ENCODE measurements around the gene TNFRSF8.
A peak's percentile ranks its signal among the peaks of the same experiment; 100 is the strongest.
"Not testable (repeated sequence)": the region's sequence is repeated elsewhere in the genome, so short reads cannot be mapped to it uniquely, and the experiment has no call there.

TNFRSF8 gene

DNA sequence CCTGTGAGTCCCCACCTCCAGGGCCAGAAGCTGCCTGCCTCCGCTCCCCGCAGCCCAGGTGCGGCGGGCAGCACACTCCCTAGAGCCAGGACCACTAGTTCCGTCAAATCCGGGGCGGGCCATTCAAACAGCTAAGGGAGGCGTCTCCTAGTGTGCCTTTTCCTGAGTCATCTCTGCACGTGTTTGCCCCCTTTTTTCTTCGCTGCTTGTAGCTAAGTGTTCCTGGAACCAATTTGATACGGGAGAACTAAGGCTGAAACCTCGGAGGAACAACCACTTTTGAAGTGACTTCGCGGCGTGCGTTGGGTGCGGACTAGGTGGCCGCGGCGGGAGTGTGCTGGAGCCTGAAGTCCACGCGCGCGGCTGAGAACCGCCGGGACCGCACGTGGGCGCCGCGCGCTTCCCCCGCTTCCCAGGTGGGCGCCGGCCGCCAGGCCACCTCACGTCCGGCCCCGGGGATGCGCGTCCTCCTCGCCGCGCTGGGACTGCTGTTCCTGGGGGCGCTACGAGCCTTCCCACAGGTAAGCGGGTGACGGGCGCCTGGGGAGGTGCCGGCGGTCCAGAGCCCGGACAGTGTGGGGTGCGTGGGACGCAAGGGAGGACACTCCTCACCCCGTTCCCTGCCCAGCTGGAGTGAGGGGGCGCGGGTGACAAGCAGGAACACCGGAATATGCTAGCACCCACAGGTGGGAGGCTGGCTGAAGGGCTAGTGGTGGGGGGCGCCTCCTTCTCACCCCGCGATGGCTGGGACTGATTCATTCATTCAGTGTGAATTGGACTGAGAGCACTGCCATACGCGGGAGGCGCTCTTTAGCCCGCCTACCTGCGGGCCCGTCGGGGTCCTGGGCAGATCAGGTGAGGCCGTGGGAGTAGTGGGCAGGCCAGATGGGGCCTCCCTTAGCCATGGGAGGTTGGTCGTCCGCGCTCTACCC is at the start of gene TNFRSF8:
Gene TNFRSF8 (plus strand): TSS at position 163 of the 932 bp plus-strand sequence. CDS start 296 bp downstream, at position 459.
- peak; percentile 31 for DNase-seq

DNA sequence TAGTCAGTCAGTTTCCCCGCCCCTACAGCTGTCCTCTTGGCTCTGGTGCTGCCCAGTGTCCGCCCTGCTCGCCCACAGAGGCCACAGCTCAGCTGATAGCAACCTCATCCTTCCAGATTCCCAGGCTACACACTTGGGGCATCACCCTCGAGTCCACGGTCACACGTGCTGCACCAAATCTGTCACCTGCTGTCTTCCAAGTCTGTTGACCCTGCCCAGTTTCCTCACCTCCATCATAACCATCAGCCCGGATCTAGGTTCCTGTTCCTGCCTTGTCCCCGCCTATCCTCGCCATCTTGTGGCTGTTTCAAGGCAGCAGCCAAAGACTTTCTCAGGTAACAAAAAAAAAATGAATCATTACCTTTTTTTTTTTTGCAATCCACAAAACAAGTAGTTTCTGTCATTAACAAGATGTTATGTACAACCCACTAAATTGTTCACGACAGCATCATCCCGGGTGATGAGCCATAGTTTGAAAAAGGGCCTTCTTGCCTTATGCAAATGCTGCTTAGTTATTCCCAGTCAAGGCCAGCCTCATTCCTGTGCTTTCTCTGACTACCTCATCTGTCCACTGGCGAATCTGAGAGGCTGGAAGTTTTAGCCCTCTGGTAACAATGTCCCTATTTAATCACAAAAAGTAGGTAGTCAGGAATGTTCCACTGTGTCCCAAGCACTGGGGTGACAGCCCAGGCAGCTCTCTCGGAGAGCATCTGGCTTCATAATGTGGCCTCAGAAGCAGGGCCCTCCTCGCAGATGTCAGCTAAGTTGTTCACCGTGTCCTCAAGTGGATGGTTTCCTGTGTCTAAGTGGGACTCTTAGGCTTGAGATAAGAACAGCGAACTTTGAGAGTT is 48.7 kb upstream of the TNFRSF8 start:
- peak; percentile 42 for DNase-seq

DNA sequence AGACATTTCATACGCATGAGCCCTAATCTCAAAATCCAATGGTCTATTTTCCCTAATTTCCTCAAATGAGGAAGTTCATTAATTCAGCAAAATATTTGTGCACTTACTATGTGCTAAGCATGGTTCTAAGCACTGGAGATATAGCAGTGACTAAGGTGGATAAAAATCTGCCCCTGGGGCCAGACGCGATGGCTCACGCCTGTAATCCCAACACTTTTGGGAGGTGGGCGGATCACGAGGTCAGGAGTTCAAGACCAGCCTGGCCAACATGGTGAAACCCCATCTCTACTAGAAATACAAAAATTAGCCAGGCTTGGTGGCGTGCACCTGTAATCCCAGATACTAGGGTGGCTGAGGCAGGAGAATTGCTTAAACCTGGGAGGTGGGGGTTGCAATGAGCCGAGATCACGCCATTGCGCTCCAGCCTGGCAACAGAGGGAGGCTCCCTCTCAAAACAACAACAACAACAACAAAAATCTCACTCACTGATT is 48.1 kb upstream of the TNFRSF8 start:
- DNase-seq = peak; percentile 29

DNA sequence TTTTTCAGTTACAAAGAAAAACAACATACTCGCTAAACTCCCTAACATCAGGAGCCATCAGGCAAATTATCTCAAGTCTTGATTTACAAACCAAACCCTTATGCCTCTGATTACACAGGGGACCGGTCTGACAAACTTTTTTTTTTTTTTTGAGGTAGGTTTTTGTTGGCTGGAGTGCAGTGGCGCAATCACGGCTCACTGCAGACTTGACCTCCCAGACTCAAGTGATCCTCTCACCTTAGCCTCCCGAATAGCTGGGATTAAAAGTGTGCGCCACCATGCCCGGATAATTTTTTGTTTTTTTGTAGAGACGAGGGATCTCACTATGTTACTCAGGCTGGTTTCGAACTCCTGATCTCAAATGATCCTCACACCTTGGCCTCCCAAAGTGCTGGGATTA is 47.6 kb upstream of the TNFRSF8 start:
- DNase-seq = no peak

DNA sequence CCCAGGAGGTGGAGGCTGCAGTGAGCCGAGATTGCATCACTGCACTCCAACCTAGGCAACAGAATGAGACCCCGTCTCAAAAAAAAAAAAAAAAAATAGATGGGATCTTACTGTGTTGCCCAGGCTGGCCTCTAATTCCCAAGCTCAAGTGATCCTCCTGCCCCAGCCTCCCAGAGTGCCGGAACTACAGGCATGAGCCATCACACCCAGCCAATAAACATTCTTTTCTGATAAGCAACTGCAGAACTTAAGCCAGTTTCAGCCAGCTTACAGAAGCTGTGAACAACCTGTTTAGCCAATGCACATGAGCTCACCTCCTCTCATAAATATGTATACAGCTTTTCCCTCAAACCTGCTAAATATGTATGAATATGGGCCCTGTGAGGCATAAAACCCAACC is 46.9 kb upstream of the TNFRSF8 start:
- no peak for DNase-seq

DNA sequence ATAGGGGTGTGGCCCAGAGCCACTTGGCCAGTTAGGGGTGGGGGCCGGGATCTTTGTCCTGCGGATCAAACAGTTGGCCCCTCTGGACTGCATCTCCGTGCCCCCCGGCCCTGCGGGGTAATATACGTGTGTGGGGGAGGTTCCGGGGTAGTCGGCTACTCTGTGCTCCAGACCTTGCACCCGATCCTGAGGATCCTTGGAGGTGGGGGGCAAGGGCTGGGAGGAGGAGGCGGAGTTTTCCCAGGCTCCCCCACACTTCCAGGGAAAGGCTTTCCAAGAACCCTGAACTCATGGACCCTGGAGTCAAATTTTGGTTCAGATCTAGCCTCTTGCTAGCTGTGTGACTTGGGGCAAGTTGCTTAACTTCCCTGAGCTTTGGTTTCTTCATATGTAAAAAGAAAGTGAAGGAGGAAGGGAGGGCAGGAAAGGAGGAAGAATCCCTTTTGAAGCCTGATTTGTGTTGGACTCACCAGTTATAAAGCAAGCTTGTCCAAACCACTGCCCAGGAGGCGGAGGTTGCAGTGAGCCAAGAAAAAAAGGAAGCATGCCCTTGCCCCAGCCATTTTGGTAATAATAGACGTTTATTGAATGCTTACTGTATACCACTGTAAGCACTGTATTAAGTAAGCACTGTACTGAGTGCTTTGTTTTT is 43.1 kb upstream of the TNFRSF8 start:
- no peak for DNase-seq

DNA sequence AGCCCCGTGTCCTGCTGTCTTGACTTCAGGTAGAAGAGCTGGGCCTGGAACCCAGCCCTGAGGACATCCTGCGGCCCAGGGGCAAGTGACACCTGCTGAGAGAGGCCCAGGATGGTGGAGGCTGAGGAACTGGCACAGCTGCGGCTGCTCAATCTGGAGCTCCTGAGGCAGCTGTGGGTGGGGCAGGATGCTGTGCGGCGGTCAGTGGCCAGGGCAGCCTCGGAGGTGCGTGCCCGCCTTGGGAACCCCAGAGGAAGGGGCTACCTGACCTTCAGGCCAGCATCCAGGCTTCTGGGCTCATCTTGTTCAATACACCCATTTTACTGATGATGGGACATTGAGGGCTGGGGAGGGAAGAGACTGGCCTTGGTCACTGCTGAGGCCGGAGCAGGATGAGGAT is 41.5 kb upstream of the TNFRSF8 start:
- no peak for DNase-seq

DNA sequence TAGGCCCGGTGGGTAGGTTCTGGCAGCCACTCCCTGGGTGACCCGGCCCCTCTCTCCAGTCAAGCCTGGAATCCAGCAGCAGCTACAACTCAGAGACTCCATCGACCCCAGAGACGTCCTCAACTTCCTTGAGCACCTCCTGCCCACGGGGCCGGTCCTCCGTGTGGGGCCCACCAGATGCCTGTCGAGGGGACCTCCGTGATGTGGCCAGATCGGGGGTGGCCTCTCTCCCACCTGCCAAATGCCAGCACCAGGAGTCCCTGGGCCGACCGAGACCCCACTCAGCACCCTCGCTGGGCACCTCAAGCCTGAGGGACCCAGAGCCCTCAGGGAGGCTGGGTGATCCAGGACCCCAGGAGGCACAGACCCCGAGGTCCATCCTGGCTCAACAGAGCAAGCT is 41.1 kb upstream of the TNFRSF8 start:
- no peak for DNase-seq

DNA sequence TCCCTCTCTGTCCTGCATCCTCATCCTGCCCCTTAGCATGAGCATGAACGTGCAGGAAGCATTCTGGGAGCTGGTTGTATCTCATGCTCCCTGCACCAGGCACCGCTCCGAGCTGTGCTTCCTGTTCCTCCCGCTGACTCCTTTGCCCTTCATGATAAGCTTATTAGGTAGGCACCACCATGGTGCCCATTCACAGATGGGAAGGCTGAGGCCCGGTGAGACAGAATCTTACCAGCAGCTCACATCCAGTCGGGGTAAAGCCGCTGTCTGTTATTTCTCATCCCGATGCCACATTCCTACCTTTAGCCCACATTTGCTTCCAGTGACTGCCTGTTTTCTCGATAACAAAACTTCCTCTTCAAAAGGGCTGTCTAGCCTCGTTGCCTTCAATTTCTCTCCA is 36.5 kb upstream of the TNFRSF8 start:
- DNase-seq = no peak

DNA sequence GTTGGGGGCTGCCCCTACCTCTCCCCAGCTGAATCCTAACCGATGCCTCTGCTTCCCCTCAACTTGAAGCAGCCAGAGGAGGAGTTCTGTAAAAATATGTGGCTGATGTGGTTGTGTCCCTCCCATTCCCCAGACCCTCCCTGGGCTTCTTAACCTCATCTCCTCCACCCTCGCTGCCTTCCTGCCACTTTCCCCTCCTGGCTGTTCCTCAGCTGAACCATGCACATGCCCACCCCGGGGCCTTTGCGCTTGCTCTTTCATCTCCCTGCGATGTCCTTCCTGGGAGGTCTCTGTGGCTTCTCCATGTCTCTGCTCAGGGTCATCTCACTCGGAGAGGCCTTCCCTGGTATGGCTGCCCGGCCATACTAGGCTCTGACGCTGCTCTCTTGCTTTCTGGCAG is 34.9 kb upstream of the TNFRSF8 start:
- no peak for DNase-seq

DNA sequence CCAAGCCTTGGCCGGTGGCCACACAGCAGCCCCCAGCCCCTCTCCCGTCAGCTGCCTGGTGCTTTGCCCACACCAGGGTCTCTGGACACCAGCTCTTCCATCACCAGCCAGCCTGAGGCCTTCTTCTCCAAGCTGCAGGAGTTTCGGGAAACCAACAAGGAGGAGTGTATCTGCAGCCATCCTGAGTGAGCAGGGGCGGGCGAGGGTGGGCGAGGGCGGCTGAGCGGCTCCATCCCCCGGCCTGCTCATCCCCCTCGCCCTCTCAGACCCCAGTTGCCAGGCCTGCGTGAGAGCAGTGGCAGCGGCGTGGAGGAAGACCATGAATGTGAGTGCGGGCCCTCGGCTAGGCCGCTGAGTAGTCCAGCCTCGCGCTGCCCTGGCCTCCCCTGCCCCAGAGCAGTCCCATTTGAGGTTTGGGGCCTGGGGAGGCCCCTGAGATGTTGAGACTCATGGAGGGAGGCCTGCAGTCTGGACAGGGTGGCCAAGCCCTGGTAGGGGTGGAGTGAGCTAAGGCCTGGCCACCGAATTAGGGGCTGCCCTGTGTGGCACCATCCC is 34.1 kb upstream of the TNFRSF8 start:
- DNase-seq = no peak

DNA sequence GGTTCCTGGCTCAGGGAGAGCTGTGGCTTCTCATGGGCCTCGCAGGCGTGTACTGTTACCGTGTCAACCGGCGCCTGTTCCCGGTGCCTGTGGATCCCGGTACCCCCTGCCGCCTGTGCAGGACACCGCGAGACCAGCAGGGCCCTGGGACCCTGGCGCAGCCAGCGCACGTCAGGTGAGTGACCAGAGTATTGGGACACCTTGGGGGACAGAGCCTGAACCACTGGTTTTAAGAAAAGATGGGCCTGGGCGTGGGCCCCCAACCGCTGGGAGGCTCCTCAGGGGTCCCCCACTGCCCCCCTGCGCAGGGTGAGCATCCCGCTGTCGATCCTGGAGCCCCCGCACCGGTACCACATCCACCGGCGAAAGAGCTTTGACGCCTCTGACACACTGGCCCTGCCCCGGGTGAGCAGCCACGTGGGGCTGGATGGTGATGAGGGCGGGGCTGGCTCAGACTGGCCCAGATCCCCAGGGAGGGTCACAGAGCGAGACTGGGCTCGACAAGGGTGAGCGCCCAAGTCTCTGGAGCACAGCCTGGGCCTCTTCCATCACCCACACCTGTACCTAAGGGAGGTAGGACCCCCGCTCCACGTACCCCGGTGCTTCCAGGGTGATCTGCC is 33.3 kb upstream of the TNFRSF8 start:
- DNase-seq = no peak

DNA sequence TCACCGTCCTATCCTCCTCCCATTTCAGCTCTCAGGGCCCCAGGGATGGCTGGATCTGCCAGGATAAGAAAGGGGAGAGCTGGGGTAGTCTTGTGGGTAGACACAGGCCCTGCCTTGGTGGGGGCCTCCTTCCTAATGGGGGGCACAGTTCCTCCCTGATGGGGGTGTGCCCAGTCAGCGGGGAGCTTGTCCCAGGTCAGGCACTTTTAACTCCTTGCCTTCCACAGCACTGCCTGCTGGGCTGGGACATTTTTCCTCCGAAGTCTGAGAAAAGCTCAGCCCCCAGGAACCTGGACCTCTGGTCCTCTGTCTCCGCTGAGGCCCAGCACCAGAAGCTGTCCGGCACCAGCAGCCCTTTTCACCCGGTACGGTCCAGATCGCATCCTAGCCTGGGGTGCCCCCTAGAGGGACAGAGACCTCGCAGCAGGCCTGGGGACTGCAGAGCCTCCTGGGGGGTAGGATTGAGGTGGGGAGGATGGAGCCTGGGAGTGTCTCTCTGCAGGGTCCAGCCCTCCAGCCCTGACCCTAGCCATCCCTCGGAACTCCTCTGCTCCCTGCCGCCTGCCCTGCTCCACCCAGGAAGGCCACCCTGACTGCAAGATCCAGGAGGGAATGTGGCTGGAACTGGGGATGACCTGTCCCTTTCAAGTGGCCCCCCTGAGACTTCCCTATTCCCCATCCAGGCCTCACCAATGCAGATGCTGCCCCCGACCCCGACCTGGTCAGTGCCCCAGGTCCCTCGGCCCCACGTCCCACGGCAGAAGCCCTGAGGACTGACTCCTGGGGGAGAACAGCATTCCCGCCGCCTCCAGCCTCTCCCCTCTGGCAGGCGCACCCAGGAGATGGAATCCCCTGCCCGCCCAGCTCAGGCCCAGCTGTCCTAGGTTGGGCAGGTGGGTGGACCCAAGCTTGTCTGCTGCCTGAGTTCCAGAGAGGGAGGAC is 31.8 kb upstream of the TNFRSF8 start:
- no peak for DNase-seq

DNA sequence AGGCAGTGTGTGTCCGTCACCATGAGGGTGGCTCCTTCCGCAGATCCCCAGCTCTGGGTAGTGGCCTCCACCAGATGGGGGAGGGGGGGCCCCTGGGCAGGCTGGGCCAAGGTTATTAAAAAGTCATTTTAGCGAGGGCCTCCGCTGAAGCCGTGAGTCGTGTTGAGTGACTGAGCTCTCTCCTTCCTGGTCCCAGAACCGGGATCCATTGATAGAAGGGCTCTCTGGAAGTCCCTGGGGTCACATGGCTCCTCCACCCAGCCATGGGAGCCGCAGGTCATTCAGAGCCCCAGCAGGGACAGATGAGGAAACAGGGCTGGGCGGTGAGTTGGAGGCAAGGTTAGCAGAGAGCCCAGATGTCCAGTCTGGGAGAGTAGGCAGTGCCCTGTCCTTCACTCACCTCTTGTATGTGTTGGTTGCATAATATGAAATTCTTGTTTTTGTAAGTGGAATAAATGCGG is 30.9 kb upstream of the TNFRSF8 start:
- DNase-seq = no peak

DNA sequence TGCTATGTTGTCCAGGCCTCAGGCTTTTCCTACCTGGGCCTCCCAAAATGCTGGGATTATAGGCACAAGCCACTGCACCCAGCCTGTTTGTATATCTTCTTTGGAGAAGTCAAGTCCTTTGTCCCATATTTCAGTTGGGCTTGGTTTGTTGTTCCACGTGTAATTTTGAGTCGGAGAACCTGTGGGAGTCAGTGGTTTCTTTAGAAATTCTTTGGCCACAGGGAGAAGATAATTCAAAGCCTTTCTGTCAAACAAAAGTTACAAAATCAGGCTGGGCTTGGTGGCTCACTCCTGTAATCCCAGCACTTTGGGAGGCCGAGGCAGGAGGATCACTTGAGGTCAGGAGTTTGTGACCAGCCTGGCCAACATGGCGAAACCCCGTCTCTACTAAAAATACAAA is 29.7 kb upstream of the TNFRSF8 start:
- not testable (repeated sequence) for DNase-seq

DNA sequence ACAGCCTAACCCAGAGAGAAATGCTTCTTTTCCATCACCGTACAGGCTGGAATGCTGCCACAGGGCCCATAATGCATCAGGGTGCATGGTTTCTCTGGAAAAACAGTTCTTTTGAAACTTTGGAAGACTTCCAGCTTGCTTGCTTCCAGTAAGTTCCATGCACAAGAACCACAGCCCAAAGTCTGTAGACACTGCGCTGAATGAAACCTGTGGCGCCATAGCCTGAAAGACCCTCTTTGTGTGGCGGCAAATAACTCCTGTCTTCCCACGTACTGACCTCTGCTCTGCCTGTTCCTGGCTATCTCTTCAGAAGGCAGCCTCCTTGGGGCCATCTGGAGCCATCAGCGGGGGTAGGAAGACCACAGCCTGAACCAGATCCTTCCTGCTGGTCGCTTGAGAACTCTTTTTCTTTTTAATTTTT is 28.7 kb upstream of the TNFRSF8 start:
- DNase-seq = peak; percentile 31

DNA sequence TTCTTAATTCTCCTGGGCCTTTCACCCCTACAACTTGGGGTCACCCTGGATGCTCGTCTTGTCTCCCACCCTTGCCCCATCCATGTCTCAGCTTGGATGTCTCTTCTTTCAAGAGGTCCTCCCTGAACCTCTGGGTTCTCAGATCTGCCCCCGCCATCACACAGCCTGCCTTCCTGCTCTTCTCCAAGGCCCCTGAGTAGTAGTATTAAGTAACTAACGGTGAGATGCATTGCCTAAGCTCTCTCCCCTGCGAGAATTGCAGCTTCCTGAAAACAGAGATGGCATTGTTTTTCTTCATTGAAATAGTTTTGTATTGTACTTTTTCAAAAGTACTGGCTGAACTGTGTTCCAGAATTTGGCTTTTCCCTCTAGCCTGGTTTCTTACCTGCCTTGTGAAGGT is 27.8 kb upstream of the TNFRSF8 start:
- no peak for DNase-seq

DNA sequence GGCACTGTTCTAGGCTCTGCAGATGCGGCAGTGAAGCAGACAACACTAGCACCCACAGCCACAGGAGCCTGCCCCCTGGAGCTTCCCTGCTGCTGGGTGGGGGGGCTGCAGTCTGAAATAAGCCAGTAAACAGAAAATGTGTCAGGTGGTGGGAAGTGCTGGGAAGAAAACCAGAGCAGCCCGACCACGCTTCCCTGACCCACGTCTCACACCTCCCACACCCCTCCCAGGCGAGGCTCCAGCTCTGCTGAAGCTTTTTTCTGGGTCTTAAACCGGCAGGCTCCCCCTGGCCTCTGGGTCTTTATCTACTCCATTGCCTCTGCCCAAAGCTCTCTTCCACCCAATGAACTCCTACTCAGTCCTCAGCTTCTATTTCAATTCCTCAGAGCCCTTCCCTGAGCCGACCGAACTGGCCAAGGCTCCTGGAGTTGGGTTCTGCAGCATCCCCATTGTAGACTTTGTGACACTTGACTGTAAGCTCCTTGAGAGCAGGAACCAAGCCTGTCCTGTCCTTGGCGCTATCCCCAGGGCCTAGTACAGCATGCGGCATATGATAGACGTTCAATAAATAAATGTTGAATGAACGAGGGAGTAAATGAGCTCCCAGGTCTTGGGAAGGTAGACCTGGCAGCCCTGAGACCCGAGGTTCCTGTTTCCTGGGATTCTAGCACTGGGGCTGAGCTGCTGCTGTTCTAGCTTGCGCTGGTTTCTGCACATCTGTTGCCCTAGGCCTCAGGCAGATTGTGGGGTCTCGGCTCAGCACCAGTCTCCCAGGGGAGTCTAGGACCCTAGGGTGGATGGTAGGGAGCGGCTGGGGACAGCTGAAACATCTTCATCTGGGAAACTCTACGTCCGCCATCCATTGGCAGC is 25.4 kb upstream of the TNFRSF8 start:
- DNase-seq = no peak

DNA sequence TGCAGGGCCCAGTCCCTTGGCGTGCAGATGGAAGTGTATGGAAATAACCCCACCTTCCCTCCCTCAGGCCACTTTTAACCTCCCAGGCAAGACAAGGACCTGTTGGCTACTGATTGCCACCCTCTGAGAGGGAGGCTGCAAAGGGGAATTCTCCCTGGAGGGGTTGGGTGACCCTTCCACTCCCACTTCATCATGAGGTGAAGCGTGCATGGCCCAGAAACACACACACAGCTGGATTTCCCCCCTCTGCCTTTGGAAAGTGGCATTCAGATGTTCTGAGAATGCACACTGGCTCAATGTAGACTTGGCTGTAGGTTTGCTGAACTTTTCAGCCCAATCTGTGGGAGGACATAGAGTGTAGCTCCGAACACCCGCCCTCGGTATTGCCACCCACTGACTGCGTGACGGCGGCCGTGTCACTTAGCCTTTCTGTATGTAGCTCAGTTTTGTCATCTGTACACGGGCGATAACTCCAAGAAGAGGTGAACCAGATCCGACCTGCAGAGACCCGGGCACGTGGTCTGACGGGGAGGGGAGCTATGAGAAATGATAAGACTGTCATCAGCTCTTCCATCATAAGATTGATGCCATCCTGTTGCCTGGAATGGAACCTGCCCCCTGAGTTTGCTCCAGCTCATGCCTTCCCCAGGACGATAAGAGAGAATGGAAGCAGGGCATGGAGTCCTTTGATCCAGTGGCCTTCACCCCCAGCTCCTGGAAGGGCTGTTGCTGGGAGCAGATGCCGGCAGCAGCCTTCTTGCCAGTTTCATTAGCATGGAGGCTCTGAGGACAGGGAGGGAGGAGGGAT is 24.5 kb upstream of the TNFRSF8 start:
- DNase-seq = no peak

Data from fibroblast of skin of right quadriceps (primary cell).